DMS79 (cell line): ENCODE measurements around the gene TMPRSS7.

ENCODE experiments used
- DNase-seq: peaks from one replicate; lab custom pipeline; 2025; lab: John Stamatoyannopoulos, UW

Gene TMPRSS7

DNA sequence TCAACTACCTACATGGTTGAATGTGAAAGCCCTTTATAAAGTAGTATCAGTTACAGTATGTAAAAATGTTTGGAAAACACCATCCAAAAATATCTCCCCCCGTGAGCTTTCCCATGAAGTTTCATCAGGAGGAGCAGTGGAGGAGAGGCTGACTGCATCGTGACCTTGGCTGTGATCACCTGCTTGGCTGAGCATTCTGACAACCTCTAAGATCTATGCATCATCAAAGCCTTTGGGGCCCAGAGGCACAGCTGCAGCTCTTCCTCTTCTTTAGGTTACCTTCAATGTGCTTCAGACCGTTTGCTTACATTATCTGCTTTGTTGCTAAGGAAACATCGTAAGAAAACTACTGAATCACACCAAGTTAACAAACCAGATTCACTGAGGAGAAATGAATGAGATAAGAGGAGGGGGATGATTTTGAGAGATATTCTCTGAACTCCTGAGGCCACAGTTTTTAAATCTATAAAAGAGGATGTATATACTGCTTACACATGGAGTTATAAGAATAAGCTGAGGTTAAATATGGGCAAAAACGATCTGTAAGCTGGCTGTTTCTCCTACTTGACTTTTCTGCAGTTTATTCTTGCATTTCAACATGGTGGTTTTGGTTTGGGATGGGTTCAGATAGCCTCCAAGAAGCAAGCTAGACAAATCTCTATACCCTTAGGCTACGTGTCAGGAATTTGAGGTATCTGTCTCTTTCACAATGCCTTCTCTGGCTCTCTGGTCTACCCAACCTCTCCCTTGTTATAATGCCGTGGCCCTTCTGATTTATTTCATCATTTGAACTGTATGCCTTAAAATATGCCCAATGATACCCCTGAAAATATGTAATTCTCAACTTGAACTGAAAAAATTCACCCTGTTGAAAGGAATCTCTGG lies 94.5 kb downstream of the TMPRSS7 start:
- DNase-seq: no peak

DNA sequence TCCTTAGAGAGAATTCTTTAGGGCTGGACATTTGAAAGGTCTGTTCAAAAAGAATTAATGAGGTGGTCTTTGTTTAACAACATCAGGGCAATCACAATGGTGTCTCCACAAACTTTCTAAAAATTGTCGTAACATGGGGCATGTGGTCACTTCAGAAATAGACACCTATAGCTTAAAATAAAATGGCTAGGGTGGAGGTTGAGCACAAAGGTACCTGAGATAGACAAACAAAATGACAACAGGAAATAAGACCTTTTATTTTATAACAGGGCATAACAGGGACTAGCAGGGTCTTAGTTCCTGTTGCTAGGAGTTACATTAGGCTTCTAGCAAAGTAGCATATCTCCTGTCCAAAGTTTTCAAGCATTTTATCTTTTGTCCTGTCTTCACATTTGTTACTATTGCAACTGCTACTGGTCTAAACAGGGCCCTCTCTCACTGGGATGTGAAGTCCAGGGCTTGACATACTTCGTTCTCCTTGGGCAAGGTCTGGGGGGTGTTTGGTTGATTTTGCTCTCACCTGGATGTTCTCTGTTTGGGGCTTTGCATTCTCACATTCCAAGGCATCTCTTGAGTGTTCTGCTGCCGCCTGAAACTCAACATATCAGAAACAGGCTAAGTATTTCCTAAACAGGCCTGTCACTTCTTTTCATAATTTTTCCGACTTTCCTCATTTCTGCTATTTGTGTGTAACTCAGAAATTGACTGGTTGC lies 95.5 kb downstream of the TMPRSS7 start:
- DNase-seq: no peak

GRCh38 chr3:112130638-112130993 lies 96.1 kb downstream of the TMPRSS7 start:
- no peak for DNase-seq
